SK-MEL-5 (cell line): ENCODE results near the gene NALCN. TPM values are rescaled to one million over a fixed set of nuclear protein-coding genes. Genes with fewer than 3 reads are reported as not detected.

Experiments
- DNase-seq: peaks from one replicate; pipeline ENCODE4 v3.0.0-alpha.2; 2016; ENCODE audit warnings: low read depth, low spot score
- in situ Hi-C: cut with HindIII; loops from 2 replicates; pipeline ENCODE4 v1.10.0; 2016; ENCODE audit warnings: low sequenced_read_pairs, high pct_unique_total_duplicates, low pct_unique_long_range_greater_than_20kb
- total RNA-seq: library from RNA; depleted of rRNA; stranded (reverse); fragments of >200 nt; shearing (Covaris generic); gene quantifications from 2 replicates; pipeline ENCODE4 v1.2.3, GENCODE V29; 2014

The NALCN gene
- total RNA-seq, 1 experiment from 2014 or later, result 0.24 TPM

GRCh38 chr13:101307181-101307701 is 109.1 kb downstream of the NALCN start:
- no peak for DNase-seq

GRCh38 chr13:101306773-101307172 is 109.5 kb downstream of the NALCN start:
- in situ Hi-C loops, result no loop called here
- DNase-seq, result no peak

More at GRCh38 chr13:101307181-101307701, 109.1 kb downstream of the NALCN start:
- in situ Hi-C loops, result no loop called here

- in situ Hi-C loops, result no loop called here
- peak; percentile 32 for DNase-seq
Observed at GRCh38 chr13:101305981-101306411, 110.3 kb downstream of the NALCN start.

GRCh38 chr13:101303521-101303920 is 112.8 kb downstream of the NALCN start:
- in situ Hi-C loops, result no loop called here

GRCh38 chr13:101301053-101301452 is 115.3 kb downstream of the NALCN start:
- in situ Hi-C loops, result no loop called here
- peak; percentile 3 for DNase-seq

More at GRCh38 chr13:101303521-101303920, 112.8 kb downstream of the NALCN start:
- no peak for DNase-seq

- no peak for DNase-seq
- in situ Hi-C loops, result no loop called here
Observed at GRCh38 chr13:101300531-101300930, 115.8 kb downstream of the NALCN start.

GRCh38 chr13:101298517-101298916 is 117.8 kb downstream of the NALCN start:
- DNase-seq, result peak; percentile 2
- in situ Hi-C loops, result no loop called here

- DNase-seq, result no peak
- in situ Hi-C loops, result no loop called here
Observed at GRCh38 chr13:101297794-101298193, 118.5 kb downstream of the NALCN start.

- DNase-seq, result no peak
- in situ Hi-C loops, result no loop called here
Observed at GRCh38 chr13:101292711-101293110, 123.6 kb downstream of the NALCN start.

GRCh38 chr13:101291646-101292515 is 124.4 kb downstream of the NALCN start:
- no peak for DNase-seq
- in situ Hi-C loops, result no loop called here

GRCh38 chr13:101291206-101291605 is 125.1 kb downstream of the NALCN start:
- no peak for DNase-seq
- in situ Hi-C loops, result no loop called here

- in situ Hi-C loops, result no loop called here
Observed at GRCh38 chr13:101289764-101290163, 126.5 kb downstream of the NALCN start.

GRCh38 chr13:101283782-101284181 is 132.5 kb downstream of the NALCN start:
- in situ Hi-C loops, result no loop called here
- no peak for DNase-seq

More at GRCh38 chr13:101289764-101290163, 126.5 kb downstream of the NALCN start:
- DNase-seq, result peak; percentile 35

- in situ Hi-C loops, result no loop called here
Observed at GRCh38 chr13:101272886-101273285, 143.4 kb downstream of the NALCN start.

GRCh38 chr13:101271681-101272245 is 144.5 kb downstream of the NALCN start:
- no peak for DNase-seq
- in situ Hi-C loops, result no loop called here

More at GRCh38 chr13:101272886-101273285, 143.4 kb downstream of the NALCN start:
- DNase-seq, result no peak

- DNase-seq, result no peak
- in situ Hi-C loops, result no loop called here
Observed at GRCh38 chr13:101267656-101268055, 148.7 kb downstream of the NALCN start.

- in situ Hi-C loops, result no loop called here
- DNase-seq, result no peak
Observed at GRCh38 chr13:101265934-101266333, 150.4 kb downstream of the NALCN start.

- DNase-seq, result no peak
- in situ Hi-C loops, result no loop called here
Observed at GRCh38 chr13:101264931-101265330, 151.4 kb downstream of the NALCN start.

GRCh38 chr13:101262306-101262705 is 154.0 kb downstream of the NALCN start:
- no peak for DNase-seq
- in situ Hi-C loops, result no loop called here
